HCT116 (cell line): ENCODE data around the gene DNAH7. TPM values are rescaled to one million over a fixed set of nuclear protein-coding genes. Genes with fewer than 3 reads are reported as not detected.

Experiments used
- ATAC-seq: fragments of 200-7000 bp; cut with Tn5 transposase; 2 replicates; pipeline ENCODE4 v1.9.1; 2020; ENCODE audit warnings: mild to moderate bottlenecking, moderate library complexity
- BruUV-seq: library from RNA; stranded (reverse); fragments of 400-500 nt; replicated peaks from 2 replicates; lab custom pipeline; 2021; lab: Mats Ljungman, UMichigan
- CTCF ChIA-PET: fragments of 300-600 bp; sonication (Branson Sonifier 250); formaldehyde crosslinking; loops from one replicate; lab custom pipeline; 2021; ENCODE audit warnings: antibody characterized with exemption; lab: Charles Lee
- POLR2A ChIA-PET: fragments of 300-600, 350-600 bp; sonication (Branson Sonifier 250); formaldehyde crosslinking; loops from one replicate; lab custom pipeline; 2021; ENCODE audit warnings: antibody characterized with exemption; lab: Charles Lee
- RAD21 ChIA-PET, 2 experiments: fragments of 300-600 bp; sonication (Branson Sonifier 250); formaldehyde crosslinking; loops; one replicate each; lab custom pipeline; 2023; ENCODE audit warnings: low total read pairs in 2 of 2; ENCODE audit not compliant: uncharacterized antibody in 2 of 2, unreplicated experiment in 2 of 2, low non-redundant PET in 1 of 2; lab: Charles Lee
- DNase-seq: peaks from one replicate; pipeline ENCODE4 v3.0.0-alpha.2; 2010; ENCODE audit warnings: low read depth, low spot score
- H2AFZ ChIP-seq: fragments of 200-600 bp; shearing (Covaris generic), sonication (generic); 2 replicates; pipeline ENCODE4 v1.6.1; 2017; ENCODE audit warnings: low read depth, mixed run types, mixed read lengths, antibody characterized with exemption, low read length; ENCODE audit not compliant: poor library complexity, severe bottlenecking
- H3K27ac ChIP-seq: 2 replicates; pipeline ENCODE4 v1.5.1; 2012; ENCODE audit warnings: low read depth, low read length
- H3K27me3 ChIP-seq: fragments of 200-600 bp; sonication (generic); 2 replicates; pipeline ENCODE4 v1.6.1; 2016; ENCODE audit warnings: mixed run types, low read length, mixed read lengths; ENCODE audit not compliant: insufficient read depth
- H3K36me3 ChIP-seq, 2 experiments: fragments of 200-500 bp in 1 of 2; fragments of 200-600 bp in 1 of 2; sonication (Bioruptor generic) in 1 of 2; sonication (generic) in 1 of 2; 2 replicates each; pipeline versions ENCODE4 v1.5.1 to v1.6.1; 2014 to 2016; ENCODE audit warnings: low read length in 2 of 2, inconsistent platforms in 1 of 2, mixed read lengths in 1 of 2, mixed run types in 1 of 2; ENCODE audit not compliant: insufficient read depth in 2 of 2, control insufficient read depth in 1 of 2
- H3K4me1 ChIP-seq, 2 experiments: fragments of 200-600 bp in 1 of 2; sonication (generic) in 1 of 2; 2 replicates each; pipeline versions ENCODE4 v1.5.1 to v1.6.1; 2012 to 2017; ENCODE audit warnings: low read length in 2 of 2, inconsistent platforms in 1 of 2, mild to moderate bottlenecking in 1 of 2, mixed read lengths in 1 of 2, mixed run types in 1 of 2, moderate library complexity in 1 of 2; ENCODE audit not compliant: insufficient read depth in 2 of 2, control insufficient read depth in 1 of 2
- H3K4me2 ChIP-seq: fragments of 200-600 bp; sonication (generic); 2 replicates; pipeline ENCODE4 v1.6.1; 2017; ENCODE audit warnings: mixed run types, low read length, mixed read lengths
- H3K4me3 ChIP-seq, 2 experiments: fragments of 200-600 bp in 1 of 2; sonication (generic) in 1 of 2; replicated peaks in 1 of 2; 2 replicates each; pipeline ENCODE4 v1.5.1; 2011 to 2016; ENCODE audit warnings: low read length in 2 of 2, control low read depth in 1 of 2, low read depth in 1 of 2, mild to moderate bottlenecking in 1 of 2, mixed read lengths in 1 of 2, mixed run types in 1 of 2
- H3K79me2 ChIP-seq: fragments of 200-600 bp; sonication (generic); 2 replicates; pipeline ENCODE4 v1.6.1; 2017; ENCODE audit warnings: mild to moderate bottlenecking, mixed run types, low read length, moderate library complexity, mixed read lengths; ENCODE audit not compliant: insufficient read depth
- H3K9ac ChIP-seq: fragments of 200-600 bp; sonication (generic); 2 replicates; pipeline ENCODE4 v1.6.1; 2016; ENCODE audit warnings: low read length, mixed read lengths
- H3K9me2 ChIP-seq: fragments of 200-600 bp; sonication (generic), shearing (Covaris generic); 2 replicates; pipeline ENCODE4 v1.6.1; 2017; ENCODE audit warnings: mixed run types, mild to moderate bottlenecking, moderate library complexity; ENCODE audit not compliant: insufficient read depth
- H3K9me3 ChIP-seq, 2 experiments: fragments of 200-500 bp in 1 of 2; fragments of 200-600 bp in 1 of 2; sonication (Bioruptor generic) in 1 of 2; sonication (generic) in 1 of 2; 2 replicates each; pipeline ENCODE4 v1.6.1; 2014 to 2017; ENCODE audit warnings: low read length in 2 of 2, mixed read lengths in 2 of 2, inconsistent platforms in 1 of 2, low read depth in 1 of 2, mild to moderate bottlenecking in 1 of 2, mixed run types in 1 of 2, moderate library complexity in 1 of 2; ENCODE audit not compliant: control insufficient read depth in 1 of 2, insufficient read depth in 1 of 2
- H4K20me1 ChIP-seq: fragments of 200-600 bp; sonication (generic), shearing (Covaris generic); 2 replicates; pipeline ENCODE4 v1.6.1; 2017; ENCODE audit warnings: mixed run types, mild to moderate bottlenecking, moderate library complexity; ENCODE audit not compliant: insufficient read depth
- CEBPB ChIP-seq: IDR thresholded peaks from 2 replicates; pipeline ENCODE4 v1.6.1; 2012; ENCODE audit warnings: low read depth
- EGR1 ChIP-seq: IDR thresholded peaks from 2 replicates; pipeline ENCODE4 v1.6.1; 2012; ENCODE audit warnings: low read depth
- ELF1 ChIP-seq: IDR thresholded peaks from 2 replicates; pipeline ENCODE4 v1.6.1; 2012; ENCODE audit warnings: low read depth, borderline replicate concordance
- EZH2 ChIP-seq: fragments of 200-600 bp; sonication (generic); IDR thresholded peaks from 2 replicates; pipeline ENCODE4 v1.6.1; 2017; ENCODE audit warnings: antibody characterized with exemption, mixed run types
- EZH2phosphoT487 ChIP-seq: fragments of 200-600 bp; IDR thresholded peaks from 2 replicates; pipeline ENCODE4 v1.6.1; 2018; ENCODE audit warnings: antibody characterized with exemption, borderline replicate concordance
- JUND ChIP-seq: IDR thresholded peaks from 2 replicates; pipeline ENCODE4 v1.6.1; 2012
- SP1 ChIP-seq: IDR thresholded peaks from 2 replicates; pipeline ENCODE4 v1.6.1; 2012; ENCODE audit warnings: low read depth
- ZFX ChIP-seq: fragments of 450-650 bp; IDR thresholded peaks from 2 replicates; pipeline ENCODE4 v1.6.1; 2017
- intact Hi-C: fragments of 100-400 bp; cut with micrococcal nuclease; formaldehyde crosslinking; loops from 2 replicates; pipeline ENCODE4 v1.10.0; 2022
- total RNA-seq: library from RNA; stranded (reverse); gene quantifications from one replicate; pipeline ENCODE4 v1.2.1, GENCODE V29; 2021; ENCODE audit not compliant: unreplicated experiment
- TF ChIP-seq, protein P1 (sequence below): IDR thresholded peaks from 2 replicates; pipeline ENCODE4 v1.6.1; 2012; ENCODE audit warnings: low read depth

Gene DNAH7
- total RNA-seq, 1 experiment from 2014 or later, result not detected

DNA sequence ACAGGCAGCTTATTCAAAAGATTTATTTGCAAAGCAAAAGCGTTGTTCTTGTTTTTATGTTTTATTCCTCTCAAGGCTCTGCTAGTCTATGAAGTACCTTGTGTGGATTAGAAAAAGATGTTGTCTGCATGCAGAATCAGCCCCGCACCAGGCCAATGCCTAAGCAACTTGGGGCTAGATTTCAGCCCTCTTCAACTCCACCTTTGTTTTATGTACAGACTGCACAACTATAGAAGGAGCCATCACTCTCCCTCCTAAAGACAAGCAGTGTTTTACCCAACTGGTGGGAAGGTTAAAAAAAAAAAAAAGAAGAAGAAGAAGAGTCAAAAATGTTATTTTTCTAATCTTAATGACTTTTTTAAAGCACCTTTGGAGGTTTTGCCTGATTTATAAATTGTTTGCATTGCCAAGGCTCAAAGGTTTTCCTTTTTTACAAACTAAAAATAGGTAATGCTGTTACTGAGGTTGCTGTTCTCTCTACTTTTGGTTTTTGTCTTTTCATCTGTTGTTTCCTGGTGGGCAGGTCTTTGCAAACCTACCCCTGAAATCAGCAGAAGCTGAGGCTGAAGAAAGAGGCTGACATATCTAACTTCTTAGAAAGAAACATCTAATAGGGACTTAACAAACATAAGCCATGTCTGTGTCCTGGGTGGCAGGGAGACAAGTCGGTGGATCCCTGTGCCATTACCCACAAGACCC lies 247.6 kb downstream of the DNAH7 start:
- RAD21 ChIA-PET, result no interaction called here
- CTCF ChIA-PET, result no interaction called here
- Histone ChIP-seq H3K9me3 (no peaks in the 10 kb centered on the region), H4K20me1 (no peaks in the 10 kb centered on the region), H3K4me2 (no peak overlapping the region), H3K4me3 (no peak overlapping the region), H3K9me2 (no peaks in the 10 kb centered on the region), H3K9ac (no peak overlapping the region)
- TF ChIP-seq JUND (no peak), EZH2phosphoT487 (no peak), ELF1 (no peak), EZH2 (no peak), EGR1 (no peak)
- TF ChIP-seq, protein P1, sequence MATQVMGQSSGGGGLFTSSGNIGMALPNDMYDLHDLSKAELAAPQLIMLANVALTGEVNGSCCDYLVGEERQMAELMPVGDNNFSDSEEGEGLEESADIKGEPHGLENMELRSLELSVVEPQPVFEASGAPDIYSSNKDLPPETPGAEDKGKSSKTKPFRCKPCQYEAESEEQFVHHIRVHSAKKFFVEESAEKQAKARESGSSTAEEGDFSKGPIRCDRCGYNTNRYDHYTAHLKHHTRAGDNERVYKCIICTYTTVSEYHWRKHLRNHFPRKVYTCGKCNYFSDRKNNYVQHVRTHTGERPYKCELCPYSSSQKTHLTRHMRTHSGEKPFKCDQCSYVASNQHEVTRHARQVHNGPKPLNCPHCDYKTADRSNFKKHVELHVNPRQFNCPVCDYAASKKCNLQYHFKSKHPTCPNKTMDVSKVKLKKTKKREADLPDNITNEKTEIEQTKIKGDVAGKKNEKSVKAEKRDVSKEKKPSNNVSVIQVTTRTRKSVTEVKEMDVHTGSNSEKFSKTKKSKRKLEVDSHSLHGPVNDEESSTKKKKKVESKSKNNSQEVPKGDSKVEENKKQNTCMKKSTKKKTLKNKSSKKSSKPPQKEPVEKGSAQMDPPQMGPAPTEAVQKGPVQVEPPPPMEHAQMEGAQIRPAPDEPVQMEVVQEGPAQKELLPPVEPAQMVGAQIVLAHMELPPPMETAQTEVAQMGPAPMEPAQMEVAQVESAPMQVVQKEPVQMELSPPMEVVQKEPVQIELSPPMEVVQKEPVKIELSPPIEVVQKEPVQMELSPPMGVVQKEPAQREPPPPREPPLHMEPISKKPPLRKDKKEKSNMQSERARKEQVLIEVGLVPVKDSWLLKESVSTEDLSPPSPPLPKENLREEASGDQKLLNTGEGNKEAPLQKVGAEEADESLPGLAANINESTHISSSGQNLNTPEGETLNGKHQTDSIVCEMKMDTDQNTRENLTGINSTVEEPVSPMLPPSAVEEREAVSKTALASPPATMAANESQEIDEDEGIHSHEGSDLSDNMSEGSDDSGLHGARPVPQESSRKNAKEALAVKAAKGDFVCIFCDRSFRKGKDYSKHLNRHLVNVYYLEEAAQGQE, result no peak
- TF ChIP-seq, all 23 proteins: peak for 0
- H3K36me3 ChIP-seq, result no peaks in the 10 kb centered on the region
- BruUV-seq, result no TSS peak
- no peaks in the 10 kb centered on the region for H3K79me2 ChIP-seq
- H3K27me3 ChIP-seq, result no peaks in the 10 kb centered on the region
- intact Hi-C loops, result no loop called here
- ATAC-seq (no peak), DNase-seq (no peak)
- H2AFZ ChIP-seq, result no peak overlapping the region
- H3K27ac ChIP-seq, result no peak overlapping the region
- POLR2A ChIA-PET, result no interaction called here
- H3K4me1 ChIP-seq, result no peaks in the 10 kb centered on the region

DNA sequence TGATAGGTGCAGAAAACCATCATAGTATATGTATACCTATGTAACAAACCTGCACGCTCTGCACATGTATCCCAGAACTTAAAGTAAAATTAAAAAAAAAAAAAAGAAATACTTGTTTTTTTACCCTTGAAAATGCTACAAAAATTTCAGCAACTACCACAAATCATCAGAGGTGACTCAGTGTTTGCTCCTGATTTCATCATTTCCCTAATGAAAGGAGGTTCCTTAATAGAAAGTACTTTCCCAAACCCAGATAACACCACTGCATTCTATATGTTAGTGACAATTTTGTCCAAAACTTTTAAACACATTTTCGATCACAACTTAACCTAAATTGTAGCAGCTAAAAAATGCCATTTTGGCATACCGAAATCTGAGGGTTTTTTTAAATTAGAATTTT lies 248.3 kb downstream of the DNAH7 start:
- Histone ChIP-seq H3K9ac (no peak overlapping the region), H2AFZ (no peak overlapping the region), H3K4me1 (no peaks in the 10 kb centered on the region), H3K9me2 (no peaks in the 10 kb centered on the region), H3K79me2 (no peaks in the 10 kb centered on the region), H3K4me3 (no peak overlapping the region), H3K4me2 (no peak overlapping the region), H4K20me1 (no peaks in the 10 kb centered on the region), H3K36me3 (no peaks in the 10 kb centered on the region), H3K27ac (no peak overlapping the region), H3K27me3 (no peaks in the 10 kb centered on the region), H3K9me3 (no peaks in the 10 kb centered on the region)
- TF ChIP-seq ZFX, result no peak
- peak; percentile 25; the same call in 1 of the 2 replicates for TF ChIP-seq SP1
- TF ChIP-seq CEBPB, result peak; percentile 86
- no peak for TF ChIP-seq ELF1
- ChIA-PET RAD21 (no interaction called here), CTCF (no interaction called here), POLR2A (no interaction called here)
- no TSS peak for BruUV-seq
- intact Hi-C loops, result no loop called here
- ATAC-seq (no peak), DNase-seq (peak; percentile 4)
